HG03196 (cell line): ENCODE results near the gene ZNF607.

Experiments
- ATAC-seq: cut with Tn5 transposase; IDR thresholded peaks from one replicate; pipeline ENCODE4 v1.9.1; 2021; ENCODE audit not compliant: unreplicated experiment

The ZNF607 gene

DNA sequence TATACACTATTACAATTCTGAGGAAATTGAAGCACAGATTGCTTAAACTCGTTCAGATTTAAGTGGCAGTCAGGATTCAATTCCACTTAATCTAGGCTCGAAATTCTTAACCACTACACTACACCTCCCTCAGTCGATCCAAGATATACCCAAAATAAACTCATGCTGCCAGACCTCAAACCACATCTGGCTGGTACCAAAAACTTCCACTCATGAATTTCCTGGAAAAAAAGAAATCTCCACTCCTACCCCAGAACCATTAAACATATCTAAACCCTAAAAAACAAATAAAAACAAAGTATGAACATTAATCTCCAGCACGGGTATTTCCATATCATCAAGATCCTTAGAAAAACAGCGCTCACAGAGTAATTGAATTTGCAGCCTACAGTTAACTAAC, 65.4 kb downstream of the ZNF607 start:
- ATAC-seq = no peak
